ENCODE data around the gene RIC8B.

The RIC8B gene

DNA sequence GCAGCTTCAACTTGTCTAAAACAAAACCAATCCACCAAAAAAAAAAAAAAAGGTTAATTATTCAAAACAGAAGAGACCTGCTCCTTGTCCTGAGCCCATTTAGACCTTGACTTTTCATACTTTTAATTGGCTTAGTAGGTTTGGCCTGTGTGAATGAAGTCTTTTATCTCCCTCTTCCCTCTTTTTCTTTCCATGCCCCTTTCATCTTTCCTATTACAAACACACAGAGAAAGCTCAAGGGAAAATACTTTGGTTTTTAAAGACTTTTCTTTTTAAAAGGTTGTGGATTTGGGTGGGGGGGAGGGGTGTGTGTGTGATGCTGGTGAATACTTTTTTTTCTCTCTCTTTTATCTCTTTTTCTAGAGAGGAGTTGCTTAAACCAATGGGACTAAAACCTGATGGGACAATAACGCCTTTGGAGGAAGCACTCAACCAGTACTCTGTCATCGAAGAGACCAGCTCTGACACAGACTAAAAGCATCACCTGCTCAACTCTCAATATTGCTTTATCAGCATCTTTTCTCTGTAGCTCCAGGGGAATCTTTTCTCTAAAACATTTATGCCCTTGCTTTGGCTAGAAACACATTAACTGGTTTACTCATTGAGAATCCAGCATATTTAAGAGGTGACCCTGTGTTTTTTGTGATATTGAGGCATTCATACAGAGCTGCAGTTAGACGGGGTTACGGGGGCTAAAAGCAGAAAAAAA is 111.2 kb downstream of the RIC8B start:
- Histone ChIP-seq H3K4me3 (ENCODE audit: low read length) (no peak overlapping the region), H3K79me2 (ENCODE audit: control insufficient read depth, low read length) (no peaks in the 10 kb centered on the region), H3K27me3 (ENCODE audit: control insufficient read depth, low read length) (no peaks in the 10 kb centered on the region), H3K4me1 (ENCODE audit: control insufficient read depth, low read length) (no peaks in the 10 kb centered on the region), H4K20me1 (ENCODE audit: control insufficient read depth, insufficient read depth, low read depth, low read length) (no peaks in the 10 kb centered on the region), H3K4me2 (ENCODE audit: low read length) (no peak overlapping the region), H3F3A (ENCODE audit: control insufficient read depth, insufficient read depth) (no peaks in the 10 kb centered on the region), H3K36me3 (ENCODE audit: control insufficient read depth, low read length) (no peaks in the 10 kb centered on the region), H3K27ac (ENCODE audit: low read depth, low read length) (no peak overlapping the region), H3K9me3 (ENCODE audit: control insufficient read depth, insufficient read depth, low read length) (no peaks in the 10 kb centered on the region), H3K9me2 (replicated peaks; ENCODE audit: control insufficient read depth, low read length) (no peaks in the 10 kb centered on the region)
- TF ChIP-seq CTCF (IDR thresholded peaks at IDR 0.05; ENCODE audit: low read depth, low read length, poor library complexity, severe bottlenecking) (no peak), EZH2phosphoT487 (IDR thresholded peaks at IDR 0.05; ENCODE audit: borderline replicate concordance, low read length) (no peak)

GRCh38 chr12:106886932-106887331 is 112.5 kb downstream of the RIC8B start:
- Histone ChIP-seq H3K9me2 (replicated peaks; ENCODE audit: control insufficient read depth, low read length) (no peaks in the 10 kb centered on the region), H3K36me3 (ENCODE audit: control insufficient read depth, low read length) (no peaks in the 10 kb centered on the region), H3K4me3 (ENCODE audit: low read length) (no peak overlapping the region), H3K27me3 (ENCODE audit: control insufficient read depth, low read length) (no peaks in the 10 kb centered on the region), H3K9me3 (ENCODE audit: control insufficient read depth, insufficient read depth, low read length) (no peaks in the 10 kb centered on the region), H3K79me2 (ENCODE audit: control insufficient read depth, low read length) (no peaks in the 10 kb centered on the region), H3F3A (ENCODE audit: control insufficient read depth, insufficient read depth) (no peaks in the 10 kb centered on the region), H3K4me1 (ENCODE audit: control insufficient read depth, low read length) (no peaks in the 10 kb centered on the region), H3K27ac (ENCODE audit: low read depth, low read length) (no peak overlapping the region), H4K20me1 (ENCODE audit: control insufficient read depth, insufficient read depth, low read depth, low read length) (no peaks in the 10 kb centered on the region), H3K4me2 (ENCODE audit: low read length) (no peak overlapping the region)
- TF ChIP-seq EZH2phosphoT487 (IDR thresholded peaks at IDR 0.05; ENCODE audit: borderline replicate concordance, low read length) (no peak), CTCF (IDR thresholded peaks at IDR 0.05; ENCODE audit: low read depth, low read length, poor library complexity, severe bottlenecking) (no peak)

DNA sequence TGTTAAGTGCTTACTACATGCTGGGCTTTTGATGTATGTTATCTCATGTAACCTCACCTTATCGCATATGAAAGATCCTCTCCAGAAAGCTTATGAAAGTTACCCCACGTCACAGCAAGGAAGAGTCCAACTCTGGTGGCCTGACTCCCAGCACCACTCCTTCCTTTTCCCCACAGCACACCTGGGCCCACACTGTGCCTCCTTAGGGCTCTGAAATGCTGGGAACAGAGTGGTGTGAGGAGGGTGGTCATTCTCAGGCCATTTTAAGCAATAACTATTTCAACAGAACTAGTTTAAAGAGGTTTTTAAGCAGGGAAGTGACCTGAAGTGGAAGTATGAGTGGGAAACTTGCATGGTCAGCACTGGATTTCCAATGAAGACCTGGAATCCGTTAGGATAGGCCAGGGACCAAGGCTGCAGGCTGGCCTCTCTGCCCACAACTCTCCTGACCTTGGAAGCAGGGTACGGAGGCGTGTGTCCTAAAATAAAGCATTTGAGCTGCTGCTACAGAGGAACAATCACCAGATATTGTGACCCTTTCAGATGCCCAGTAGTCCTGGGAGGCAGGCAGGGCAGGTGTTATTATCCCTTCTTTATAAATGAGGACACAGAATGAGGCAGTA is 114.0 kb downstream of the RIC8B start:
- TF ChIP-seq CTCF (IDR thresholded peaks at IDR 0.05; ENCODE audit: low read depth, low read length, poor library complexity, severe bottlenecking) (no peak), EZH2phosphoT487 (IDR thresholded peaks at IDR 0.05; ENCODE audit: borderline replicate concordance, low read length) (no peak)
- Histone ChIP-seq H3K27ac (ENCODE audit: low read depth, low read length) (no peak overlapping the region), H3K4me1 (ENCODE audit: control insufficient read depth, low read length) (no peaks in the 10 kb centered on the region), H3K4me2 (ENCODE audit: low read length) (no peak overlapping the region), H3K79me2 (ENCODE audit: control insufficient read depth, low read length) (no peaks in the 10 kb centered on the region), H3K9me2 (replicated peaks; ENCODE audit: control insufficient read depth, low read length) (no peaks in the 10 kb centered on the region), H3K36me3 (ENCODE audit: control insufficient read depth, low read length) (no peaks in the 10 kb centered on the region), H4K20me1 (ENCODE audit: control insufficient read depth, insufficient read depth, low read depth, low read length) (no peaks in the 10 kb centered on the region), H3F3A (ENCODE audit: control insufficient read depth, insufficient read depth) (no peaks in the 10 kb centered on the region), H3K4me3 (ENCODE audit: low read length) (no peak overlapping the region), H3K27me3 (ENCODE audit: control insufficient read depth, low read length) (no peaks in the 10 kb centered on the region), H3K9me3 (ENCODE audit: control insufficient read depth, insufficient read depth, low read length) (no peaks in the 10 kb centered on the region)
